MM.1S (cell line): ENCODE measurements around the gene DYNLT1.

Experiments used
- DNase-seq: peaks from one replicate; pipeline ENCODE4 v3.0.0-alpha.2; 2015
- H2AFZ ChIP-seq: fragments of 300-600 bp; sonication (generic); 2 replicates; pipeline ENCODE4 v1.6.0; 2016; ENCODE audit warnings: antibody characterized with exemption, low read length
- H3F3A ChIP-seq: fragments of 300-600 bp; sonication (generic); 2 replicates; pipeline ENCODE4 v1.6.1; 2016; ENCODE audit warnings: mild to moderate bottlenecking, antibody characterized with exemption, low read length, moderate library complexity, mixed read lengths; ENCODE audit not compliant: insufficient read depth
- H3K27ac ChIP-seq: fragments of 300-600 bp; sonication (generic); 2 replicates; pipeline ENCODE4 v1.5.1; 2016; ENCODE audit warnings: mild to moderate bottlenecking, low read length
- H3K27me3 ChIP-seq: fragments of 300-600 bp; sonication (generic); replicated peaks from 2 replicates; pipeline ENCODE4 v1.6.0; 2016; ENCODE audit warnings: low read length; ENCODE audit not compliant: insufficient read depth
- H3K36me3 ChIP-seq: fragments of 300-600 bp; sonication (generic); replicated peaks from 2 replicates; pipeline ENCODE4 v1.6.1; 2016; ENCODE audit warnings: mild to moderate bottlenecking, low read length, mixed read lengths; ENCODE audit not compliant: insufficient read depth
- H3K4me1 ChIP-seq: fragments of 300-600 bp; sonication (generic); 2 replicates; pipeline ENCODE4 v1.6.1; 2016; ENCODE audit warnings: low read length, mixed read lengths
- H3K4me2 ChIP-seq: fragments of 300-600 bp; sonication (generic); 2 replicates; pipeline ENCODE4 v1.6.0; 2016; ENCODE audit warnings: low read depth, low read length
- H3K4me3 ChIP-seq: fragments of 300-600 bp; sonication (generic); 2 replicates; pipeline ENCODE4 v1.5.1; 2016; ENCODE audit warnings: low read length, mixed read lengths
- H3K79me2 ChIP-seq: fragments of 300-600 bp; sonication (generic); 2 replicates; pipeline ENCODE4 v1.6.1; 2016; ENCODE audit warnings: mixed run types, low read length, mixed read lengths
- H3K9ac ChIP-seq: fragments of 300-600 bp; sonication (generic); 2 replicates; pipeline ENCODE4 v1.6.1; 2016; ENCODE audit warnings: low read length, mixed read lengths
- H3K9me2 ChIP-seq: fragments of 300-600 bp; sonication (generic); replicated peaks from 2 replicates; pipeline ENCODE4 v1.6.1; 2016; ENCODE audit warnings: mild to moderate bottlenecking, low read length, mixed read lengths; ENCODE audit not compliant: insufficient read depth
- H3K9me3 ChIP-seq: fragments of 300-600 bp; sonication (generic); replicated peaks from 2 replicates; pipeline ENCODE4 v1.6.1; 2016; ENCODE audit warnings: mild to moderate bottlenecking, low read length, mixed read lengths; ENCODE audit not compliant: insufficient read depth
- H4K20me1 ChIP-seq: fragments of 300-600 bp; sonication (generic); 2 replicates; pipeline ENCODE4 v1.6.1; 2016; ENCODE audit warnings: mild to moderate bottlenecking, low read length, moderate library complexity, mixed read lengths; ENCODE audit not compliant: insufficient read depth
- EZH2 ChIP-seq: fragments of 300-600 bp; sonication (generic); optimal IDR thresholded peaks from 2 replicates; pipeline ENCODE3; 2017; ENCODE audit warnings: low read depth, mild to moderate bottlenecking, antibody characterized with exemption, low read length, mixed read lengths
- EZH2phosphoT487 ChIP-seq: fragments of 300-600 bp; sonication (generic); IDR thresholded peaks from 2 replicates; pipeline ENCODE4 v1.6.1; 2018; ENCODE audit warnings: antibody characterized with exemption, low read length
- TF ChIP-seq, protein P1 (sequence below): fragments of 300-600 bp; sonication (generic); IDR thresholded peaks from 2 replicates; pipeline ENCODE4 v1.5.1; 2016; ENCODE audit warnings: antibody characterized with exemption, low read length, mixed read lengths

The DYNLT1 gene

DNA sequence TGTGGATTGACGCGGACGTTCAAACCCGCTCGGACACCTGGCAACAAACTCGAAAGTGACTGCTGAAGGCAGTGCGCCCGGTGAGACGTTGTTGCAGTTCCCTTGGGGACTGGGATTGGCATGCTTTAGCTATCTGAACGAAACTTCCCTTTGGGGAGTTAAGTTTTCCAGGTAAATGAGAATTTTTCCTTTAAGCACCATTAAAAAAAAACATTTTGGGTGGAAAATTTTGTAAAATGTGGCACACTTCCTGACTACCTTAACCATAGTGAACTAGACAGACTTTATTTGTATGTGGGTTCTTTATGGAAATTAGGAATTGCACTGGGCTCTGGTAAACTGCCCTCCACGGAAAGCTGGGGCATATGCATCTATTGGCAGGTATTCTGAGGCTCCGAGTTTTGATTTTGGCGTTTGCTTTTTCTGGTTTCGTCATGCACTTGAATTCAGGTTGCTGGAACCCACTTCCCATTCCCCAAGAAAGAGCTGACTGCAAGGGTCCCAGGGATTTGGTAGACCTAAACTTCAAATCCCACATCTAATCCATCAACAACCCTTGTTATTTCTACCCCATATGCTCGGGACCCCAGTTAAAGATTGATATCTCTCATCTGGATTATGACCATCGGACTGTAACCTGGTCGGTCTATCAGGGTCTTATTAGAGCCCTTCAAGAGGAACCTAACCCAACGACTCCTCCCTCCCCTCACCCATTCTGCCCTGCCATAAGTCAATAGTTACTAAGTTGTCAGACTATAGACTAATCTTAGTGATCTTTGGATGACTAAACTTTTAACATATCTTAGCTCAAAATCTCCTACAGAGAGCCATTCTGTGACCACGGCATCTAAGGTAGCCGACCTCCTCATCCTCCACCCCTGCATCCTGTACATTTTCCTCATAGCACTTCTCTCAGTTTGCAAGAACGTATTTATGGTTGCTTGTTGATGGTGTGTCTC lies 800 bp upstream of the DYNLT1 start:
- TF ChIP-seq, protein P1, sequence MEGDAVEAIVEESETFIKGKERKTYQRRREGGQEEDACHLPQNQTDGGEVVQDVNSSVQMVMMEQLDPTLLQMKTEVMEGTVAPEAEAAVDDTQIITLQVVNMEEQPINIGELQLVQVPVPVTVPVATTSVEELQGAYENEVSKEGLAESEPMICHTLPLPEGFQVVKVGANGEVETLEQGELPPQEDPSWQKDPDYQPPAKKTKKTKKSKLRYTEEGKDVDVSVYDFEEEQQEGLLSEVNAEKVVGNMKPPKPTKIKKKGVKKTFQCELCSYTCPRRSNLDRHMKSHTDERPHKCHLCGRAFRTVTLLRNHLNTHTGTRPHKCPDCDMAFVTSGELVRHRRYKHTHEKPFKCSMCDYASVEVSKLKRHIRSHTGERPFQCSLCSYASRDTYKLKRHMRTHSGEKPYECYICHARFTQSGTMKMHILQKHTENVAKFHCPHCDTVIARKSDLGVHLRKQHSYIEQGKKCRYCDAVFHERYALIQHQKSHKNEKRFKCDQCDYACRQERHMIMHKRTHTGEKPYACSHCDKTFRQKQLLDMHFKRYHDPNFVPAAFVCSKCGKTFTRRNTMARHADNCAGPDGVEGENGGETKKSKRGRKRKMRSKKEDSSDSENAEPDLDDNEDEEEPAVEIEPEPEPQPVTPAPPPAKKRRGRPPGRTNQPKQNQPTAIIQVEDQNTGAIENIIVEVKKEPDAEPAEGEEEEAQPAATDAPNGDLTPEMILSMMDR, result no peak
- TF ChIP-seq EZH2, result no peak
- no peak for TF ChIP-seq EZH2phosphoT487
- H3K27ac ChIP-seq, result peak overlapping the region; percentile 66; the same call in 1 of the 2 replicates
- peak; percentile 64 for DNase-seq
- H3K4me1 ChIP-seq, result peaks cover 8% of the 10 kb centered on the region; the same call in 1 of the 2 replicates
- peak overlapping the region; percentile 55; the same call in 1 of the 2 replicates for H2AFZ ChIP-seq
- no peaks in the 10 kb centered on the region for H3K9me2 ChIP-seq
- no peaks in the 10 kb centered on the region for H3K36me3 ChIP-seq
- H3K27me3 ChIP-seq, result no peaks in the 10 kb centered on the region
- peak overlapping the region; percentile 90 for H3K9ac ChIP-seq
- H3K4me2 ChIP-seq, result peak overlapping the region; percentile 72
- peaks cover 16% of the 10 kb centered on the region for H3K79me2 ChIP-seq
- no peaks in the 10 kb centered on the region for H3K9me3 ChIP-seq
- H4K20me1 ChIP-seq, result no peaks in the 10 kb centered on the region; the same call in 1 of the 2 replicates
- H3F3A ChIP-seq, result peaks cover 8% of the 10 kb centered on the region; the same call in 1 of the 2 replicates
- peak overlapping the region; percentile 84 for H3K4me3 ChIP-seq

DNA sequence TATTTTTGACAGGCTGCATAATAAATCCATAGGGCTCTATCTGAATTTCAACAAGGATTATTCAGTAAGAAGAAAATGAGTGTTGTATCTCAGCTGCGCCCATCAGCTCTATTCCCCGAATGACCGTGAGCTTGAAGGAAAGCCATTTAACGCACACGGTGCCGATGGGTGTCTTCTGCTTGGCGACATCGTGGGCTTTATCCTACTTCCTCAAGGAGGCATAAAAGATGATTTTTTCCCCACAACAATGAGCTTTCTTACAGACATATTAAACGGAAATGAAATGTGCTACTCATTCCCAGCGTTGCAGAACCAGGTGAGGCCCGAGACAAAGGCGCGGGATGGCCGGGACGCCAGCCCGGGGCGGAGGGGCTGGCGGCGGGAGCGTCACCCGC lies 710 bp downstream of the DYNLT1 start:
- H3K9me3 ChIP-seq, result no peaks in the 10 kb centered on the region
- no peaks in the 10 kb centered on the region for H3K9me2 ChIP-seq
- H3K9ac ChIP-seq, result peak overlapping the region; percentile 90
- 0 out of 2 replicates have a peak, but pooled peaks cover 4% of the 10 kb centered on the region for H3K4me1 ChIP-seq
- TF ChIP-seq, protein P1, result no peak
- TF ChIP-seq EZH2phosphoT487, result no peak
- TF ChIP-seq EZH2, result no peak
- no peak overlapping the region for H2AFZ ChIP-seq
- H4K20me1 ChIP-seq, result no peaks in the 10 kb centered on the region; the same call in 1 of the 2 replicates
- H3K36me3 ChIP-seq, result no peaks in the 10 kb centered on the region
- peak overlapping the region; percentile 66; the same call in 1 of the 2 replicates for H3K27ac ChIP-seq
- no peak for DNase-seq
- H3K79me2 ChIP-seq, result peaks cover 16% of the 10 kb centered on the region
- H3F3A ChIP-seq, result peaks cover 4% of the 10 kb centered on the region; the same call in 1 of the 2 replicates
- H3K4me3 ChIP-seq, result peak overlapping the region; percentile 84
- H3K27me3 ChIP-seq, result no peaks in the 10 kb centered on the region
- H3K4me2 ChIP-seq, result peak overlapping the region; percentile 45

DNA sequence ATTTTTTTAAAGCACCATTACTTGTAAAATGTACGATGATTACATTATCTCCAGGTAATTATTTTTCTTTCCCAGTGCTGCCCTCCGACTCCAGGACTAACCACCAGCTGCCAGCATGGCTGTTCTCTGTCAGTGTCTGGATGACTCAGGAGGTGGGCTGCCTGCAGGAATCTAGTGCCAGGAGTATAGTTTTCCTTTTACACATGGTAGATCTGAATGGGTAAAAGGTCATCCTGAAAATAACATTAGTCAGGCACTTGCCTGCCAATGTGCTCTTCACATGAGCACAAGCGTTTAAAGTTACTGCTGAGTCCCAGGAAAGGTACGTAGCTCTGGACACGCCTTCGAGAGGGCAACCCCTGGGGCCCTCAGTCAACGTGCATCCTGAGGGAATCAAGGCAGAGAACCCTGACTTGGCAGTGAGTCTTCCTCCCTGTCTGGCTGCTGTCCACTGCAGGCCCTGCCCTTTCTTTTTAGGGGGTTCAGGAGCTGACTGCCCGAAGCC lies 2.4 kb downstream of the DYNLT1 start:
- Histone ChIP-seq H3K4me2 (no peak overlapping the region), H3K4me1 (0 out of 2 replicates have a peak, but pooled peaks cover 4% of the 10 kb centered on the region)
- TF ChIP-seq EZH2phosphoT487 (no peak), EZH2 (no peak)
- TF ChIP-seq, protein P1, result no peak

More for the DNA sequence above, 2.4 kb downstream of the DYNLT1 start:
- Histone ChIP-seq H3K9ac (no peak overlapping the region), H2AFZ (no peak overlapping the region), H3K9me3 (no peaks in the 10 kb centered on the region), H3K4me3 (no peak overlapping the region), H4K20me1 (no peaks in the 10 kb centered on the region; the same call in 1 of the 2 replicates), H3F3A (peaks cover 4% of the 10 kb centered on the region; the same call in 1 of the 2 replicates), H3K27me3 (no peaks in the 10 kb centered on the region), H3K79me2 (peaks cover 16% of the 10 kb centered on the region), H3K9me2 (no peaks in the 10 kb centered on the region), H3K27ac (no peak overlapping the region), H3K36me3 (no peaks in the 10 kb centered on the region)
- DNase-seq, result no peak
